Activated CD4-positive, CD25-positive, alpha-beta regulatory T cell treated with anti-CD3 and anti-CD28 coated beads, Interleukin-2, amount 50 U/mL, for 72 hours (primary cell): ENCODE data around the gene ABCG8.
"Not testable (repeated sequence)": the region's sequence is repeated elsewhere in the genome, so short reads cannot be mapped to it uniquely, and the experiment has no call there.

Experiments used
- DNase-seq: peaks from one replicate; pipeline ENCODE4 v3.0.0; 2021

ABCG8 gene

GRCh38 chr2:43874776-43875451 is 36.1 kb downstream of the ABCG8 start:
- DNase-seq = no peak

GRCh38 chr2:43877782-43878464 is 39.2 kb downstream of the ABCG8 start:
- peak; percentile 68 for DNase-seq

- DNase-seq = no peak
These were observed 40.5 kb downstream of the ABCG8 start for GRCh38 chr2:43879261-43879660.

GRCh38 chr2:43880471-43880870 is 41.7 kb downstream of the ABCG8 start:
- DNase-seq = no peak

- DNase-seq = no peak
These were observed 42.2 kb downstream of the ABCG8 start for GRCh38 chr2:43880952-43881351.

GRCh38 chr2:43882312-43882711 is 43.5 kb downstream of the ABCG8 start:
- no peak for DNase-seq

- no peak for DNase-seq
These were observed 45.9 kb downstream of the ABCG8 start for GRCh38 chr2:43884689-43885088.

- DNase-seq = no peak
These were observed 46.4 kb downstream of the ABCG8 start for GRCh38 chr2:43885132-43885632.

- DNase-seq = no peak
These were observed 48.4 kb downstream of the ABCG8 start for GRCh38 chr2:43887176-43887575.

GRCh38 chr2:43889416-43889815 is 50.6 kb downstream of the ABCG8 start:
- no peak for DNase-seq

- no peak for DNase-seq
These were observed 52.1 kb downstream of the ABCG8 start for GRCh38 chr2:43890855-43891254.

- DNase-seq = no peak
These were observed 56.0 kb downstream of the ABCG8 start for GRCh38 chr2:43894743-43895142.

GRCh38 chr2:43896906-43897305 is 58.1 kb downstream of the ABCG8 start:
- no peak for DNase-seq

GRCh38 chr2:43897492-43897891 is 58.7 kb downstream of the ABCG8 start:
- DNase-seq = no peak

GRCh38 chr2:43898134-43898837 is 59.5 kb downstream of the ABCG8 start:
- DNase-seq = no peak

- DNase-seq = no peak
These were observed 60.1 kb downstream of the ABCG8 start for GRCh38 chr2:43898838-43899346.

GRCh38 chr2:43899589-43899988 is 60.8 kb downstream of the ABCG8 start:
- no peak for DNase-seq

GRCh38 chr2:43905371-43905803 is 66.6 kb downstream of the ABCG8 start:
- DNase-seq = no peak

- DNase-seq = no peak
These were observed 67.1 kb downstream of the ABCG8 start for GRCh38 chr2:43905871-43906270.

GRCh38 chr2:43906448-43907109 is 67.8 kb downstream of the ABCG8 start:
- no peak for DNase-seq

GRCh38 chr2:43911136-43911790 is 72.5 kb downstream of the ABCG8 start:
- not testable (repeated sequence) for DNase-seq

GRCh38 chr2:43924463-43924862 is 85.7 kb downstream of the ABCG8 start:
- no peak for DNase-seq
